ENCODE results near the gene FAM171A1. TPM values are rescaled to one million over a fixed set of nuclear protein-coding genes. Genes with fewer than 3 reads are reported as not detected.
A peak's percentile ranks its signal among the peaks of the same experiment; 100 is the strongest.

Gene FAM171A1
- total and polyA plus RNA-seq, 12 donors = 3.5 to 14.1 (median 5.7) TPM

GRCh38 chr10:15231426-15231825 lies 139.7 kb downstream of the FAM171A1 start:
- 92 to 96% (median 93%) methylated on average over 11 of the region's 11 CpGs for WGBS, 4 donors
- H3K4me3 ChIP-seq = no peak overlapping the region
- peak in 1 of 7 donors; percentile 27 for DNase-seq
- H3K27me3 ChIP-seq = no peaks in the 10 kb centered on the region
- H3K27ac ChIP-seq = no peak overlapping the region
- no peak for TF ChIP-seq POLR2A (IDR thresholded peaks at IDR 0.05)
- no peaks in the 10 kb centered on the region for H3K9me3 ChIP-seq (replicated peaks in 1 of 3)
- intact Hi-C loops (cut with DNase I) = no loop called here
- H3K36me3 ChIP-seq (replicated peaks in 1 of 2) = no peaks in the 10 kb centered on the region
- no peaks in the 10 kb centered on the region for H3K4me1 ChIP-seq (replicated peaks in 1 of 2)

- Histone ChIP-seq H3K4me3 (no peak overlapping the region), H3K9me3 (replicated peaks in 1 of 3) (no peaks in the 10 kb centered on the region), H3K27me3 (no peaks in the 10 kb centered on the region), H3K27ac (no peak overlapping the region), H3K36me3 (replicated peaks in 1 of 2) (no peaks in the 10 kb centered on the region), H3K4me1 (replicated peaks in 1 of 2) (no peaks in the 10 kb centered on the region)
- intact Hi-C loops (cut with DNase I) = no loop called here
- DNase-seq = no peak
- TF ChIP-seq CTCF (IDR thresholded peaks at IDR 0.05) (no peak), POLR2A (IDR thresholded peaks at IDR 0.05) (no peak)
- 71 to 81% (median 80%) methylated on average over 3 of the region's 3 CpGs for WGBS, 4 donors
These were observed 140.8 kb downstream of the FAM171A1 start for GRCh38 chr10:15230257-15230656.

- 74 to 89% (median 82%) methylated on average over 4 of the region's 4 CpGs for WGBS, 4 donors
- intact Hi-C loops (cut with DNase I) = no loop called here
- Histone ChIP-seq H3K27ac (no peak overlapping the region), H3K36me3 (replicated peaks in 1 of 2) (no peaks in the 10 kb centered on the region), H3K27me3 (no peaks in the 10 kb centered on the region), H3K4me1 (replicated peaks in 1 of 2) (no peaks in the 10 kb centered on the region), H3K9me3 (replicated peaks in 1 of 3) (no peaks in the 10 kb centered on the region), H3K4me3 (no peak overlapping the region)
- peak in 1 of 7 donors; percentile 10 for DNase-seq
- TF ChIP-seq CTCF (IDR thresholded peaks at IDR 0.05) = no peak
These were observed 141.8 kb downstream of the FAM171A1 start for GRCh38 chr10:15229268-15229667.

GRCh38 chr10:15228426-15228825 lies 142.7 kb downstream of the FAM171A1 start:
- no peak for TF ChIP-seq CTCF (IDR thresholded peaks at IDR 0.05)
- no peak for TF ChIP-seq POLR2A (IDR thresholded peaks at IDR 0.05)
- H3K27me3 ChIP-seq = no peaks in the 10 kb centered on the region
- DNase-seq = peak in 1 of 7 donors; percentile 21
- H3K9me3 ChIP-seq (replicated peaks in 1 of 3) = no peaks in the 10 kb centered on the region
- 84 to 98% (median 92%) methylated on average over 5 to 8 of the region's 8 CpGs for WGBS, 4 donors
- intact Hi-C loops (cut with DNase I) = no loop called here
- no peaks in the 10 kb centered on the region for H3K36me3 ChIP-seq (replicated peaks in 1 of 2)
- no peaks in the 10 kb centered on the region for H3K4me1 ChIP-seq (replicated peaks in 1 of 2)
- H3K27ac ChIP-seq = no peak overlapping the region
- H3K4me3 ChIP-seq = no peak overlapping the region

GRCh38 chr10:15227611-15228372 lies 143.3 kb downstream of the FAM171A1 start:
- DNase-seq = no peak
- TF ChIP-seq POLR2A (IDR thresholded peaks at IDR 0.05) = no peak
- no peak for TF ChIP-seq CTCF (IDR thresholded peaks at IDR 0.05)
- 77 to 88% (median 84%) methylated on average over 5 of the region's 5 CpGs for WGBS, 4 donors

More at GRCh38 chr10:15227611-15228372, 143.3 kb downstream of the FAM171A1 start:
- no peak overlapping the region for H3K27ac ChIP-seq
- no peaks in the 10 kb centered on the region for H3K4me1 ChIP-seq (replicated peaks in 1 of 2)
- no peaks in the 10 kb centered on the region for H3K36me3 ChIP-seq (replicated peaks in 1 of 2)
- no peaks in the 10 kb centered on the region for H3K27me3 ChIP-seq
- H3K9me3 ChIP-seq (replicated peaks in 1 of 3) = no peaks in the 10 kb centered on the region
- intact Hi-C loops (cut with DNase I) = no loop called here
- H3K4me3 ChIP-seq = no peak overlapping the region
